HepG2 (cell line): Measurements from ENCODE around the gene SGPP2. TPM values are rescaled to one million over a fixed set of nuclear protein-coding genes. Genes with fewer than 3 reads are reported as not detected.

Experiments
- ATAC-seq: fragments of 200-7000 bp; cut with Tn5 transposase; 3 replicates; pipeline ENCODE4 v1.9.1; 2020; ENCODE audit warnings: mild to moderate bottlenecking, moderate library complexity
- BruUV-seq: library from RNA; stranded (reverse); fragments of 400-500 nt; replicated peaks from 2 replicates; lab custom pipeline; 2021; lab: Mats Ljungman, UMichigan
- CTCF ChIA-PET: fragments of 300-600 bp; formaldehyde crosslinking; extraction: SDS; loops from one replicate; lab custom pipeline; 2021; ENCODE audit warnings: low total read pairs, inconsistent platforms, low intra/inter-chr PET ratio; lab: Yijun Ruan, JAX
- POLR2A ChIA-PET: fragments of 350-600 bp; sonication (Branson Sonifier 250); formaldehyde crosslinking; loops from one replicate; lab custom pipeline; 2020; ENCODE audit warnings: antibody characterized with exemption, inconsistent platforms; lab: Yijun Ruan, JAX
- DNase-seq: peaks from one replicate; pipeline ENCODE4 v3.0.0-alpha.2; 2015; ENCODE audit warnings: low spot score
- FAIRE-seq: peaks from 3 replicates; lab custom pipeline; 2011; peaks lifted over from hg19 to GRCh38; lab: Jason Lieb, UNC
- H2AFZ ChIP-seq: one replicate; pipeline ENCODE4 v1.6.1; 2011; ENCODE audit warnings: low read length, inconsistent platforms
- H3K27ac ChIP-seq: fragments of 300-600 bp; 3 replicates; pipeline ENCODE4 v1.8.0; 2011; ENCODE audit warnings: mixed run types, mild to moderate bottlenecking, mixed read lengths, low read length, inconsistent platforms; ENCODE audit not compliant: insufficient read depth; ENCODE audit errors: extremely low read length
- H3K27me3 ChIP-seq, 2 experiments: fragments of 200-600 bp in 1 of 2; 2 replicates in 1 of 2; 3 replicates in 1 of 2; pipeline versions ENCODE4 v1.6.0 to v1.8.0; 2011; ENCODE audit warnings: low read length in 2 of 2, mild to moderate bottlenecking in 2 of 2, moderate library complexity in 2 of 2, inconsistent platforms in 1 of 2; ENCODE audit not compliant: insufficient read depth in 2 of 2, control insufficient read depth in 1 of 2
- H3K36me3 ChIP-seq, 2 experiments: fragments of 200-600 bp in 1 of 2; replicated peaks in 1 of 2; 2 replicates in 1 of 2; 3 replicates in 1 of 2; pipeline versions ENCODE4 v1.5.1 to v1.8.0; 2011; ENCODE audit warnings: low read length in 2 of 2, inconsistent platforms in 1 of 2; ENCODE audit not compliant: insufficient read depth in 2 of 2, control insufficient read depth in 1 of 2
- H3K4me1 ChIP-seq: 2 replicates; pipeline ENCODE4 v1.5.1; 2012; ENCODE audit warnings: low read length, inconsistent platforms; ENCODE audit not compliant: insufficient read depth
- H3K4me2 ChIP-seq: 2 replicates; pipeline ENCODE4 v1.6.0; 2011; ENCODE audit warnings: low read depth, low read length, inconsistent platforms
- H3K4me3 ChIP-seq, 3 experiments: fragments of 200-600 bp in 1 of 3; sonication (generic), shearing (Covaris generic) in 1 of 3; replicated peaks in 1 of 3; 2 replicates each; pipeline ENCODE4 v1.5.1; 2011 to 2016; ENCODE audit warnings: low read length in 3 of 3, inconsistent platforms in 2 of 3, low read depth in 2 of 3, mild to moderate bottlenecking in 2 of 3, control low read depth in 1 of 3, mixed read lengths in 1 of 3; ENCODE audit not compliant: insufficient read depth in 1 of 3
- H3K79me2 ChIP-seq: one replicate; pipeline ENCODE4 v1.6.1; 2011; ENCODE audit warnings: low read length, inconsistent platforms; ENCODE audit not compliant: insufficient read depth
- H3K9ac ChIP-seq: 2 replicates; pipeline ENCODE4 v1.6.0; 2011; ENCODE audit warnings: mild to moderate bottlenecking, low read depth, low read length, inconsistent platforms; ENCODE audit not compliant: insufficient read depth
- H3K9me3 ChIP-seq: 2 replicates; pipeline ENCODE4 v1.5.1; 2012; ENCODE audit warnings: mild to moderate bottlenecking, low read length
- H4K20me1 ChIP-seq: 2 replicates; pipeline ENCODE4 v1.6.0; 2011; ENCODE audit warnings: inconsistent platforms, mild to moderate bottlenecking, low read length, moderate library complexity; ENCODE audit not compliant: insufficient read depth
- MED8 ChIP-seq: sonication (generic); formaldehyde crosslinking; IDR thresholded peaks from 2 replicates; pipeline ENCODE4 v1.8.1; 2023; ENCODE audit warnings: mild to moderate bottlenecking, missing genetic modification reagents; ENCODE audit not compliant: insufficient replicate concordance
- PLRG1 ChIP-seq: fragments of 450-650 bp; conservative IDR thresholded peaks from 2 replicates; pipeline ENCODE4 v1.6.1; 2016
- SIN3A ChIP-seq: IDR thresholded peaks from 2 replicates; pipeline ENCODE4 v1.6.1; 2011; ENCODE audit warnings: low read depth, mild to moderate bottlenecking, control low read depth, low read length, borderline replicate concordance
- SKIL ChIP-seq: sonication (generic); formaldehyde crosslinking; IDR thresholded peaks from 2 replicates; pipeline ENCODE4 v1.8.0; 2022; ENCODE audit warnings: missing genetic modification reagents, mild to moderate bottlenecking, moderate library complexity, borderline replicate concordance
- THYN1 ChIP-seq: sonication (generic); formaldehyde crosslinking; IDR thresholded peaks from 2 replicates; pipeline ENCODE4 v1.8.1; 2023; ENCODE audit warnings: low read depth, mild to moderate bottlenecking, moderate library complexity, missing genetic modification reagents, borderline replicate concordance
- TIGD3 ChIP-seq: sonication (generic); formaldehyde crosslinking; IDR thresholded peaks from 2 replicates; pipeline ENCODE4 v1.5.1; 2020; ENCODE audit warnings: mild to moderate bottlenecking, missing genetic modification reagents, borderline replicate concordance
- XRCC5 ChIP-seq: fragments of 200-400 bp; formaldehyde crosslinking; optimal IDR thresholded peaks from 2 replicates; pipeline ENCODE3; 2017; ENCODE audit warnings: mild to moderate bottlenecking, low read length
- WGBS: methylation state at CpG from one replicate; pipeline ENCODE4 v1.1.6; 2017; ENCODE audit warnings: low lambda C conversion rate; 5-methylcytosine and 5-hydroxymethylcytosine counted together
- in situ Hi-C: cut with HindIII; loops from 2 replicates; pipeline ENCODE4 v1.10.0; 2017; ENCODE audit warnings: low pct_unique_long_range_greater_than_20kb; ENCODE audit not compliant: extremely low pct_ligation_motif_present
- intact Hi-C: fragments of 100-400 bp; cut with micrococcal nuclease; formaldehyde crosslinking; loops from one replicate; pipeline ENCODE4 v1.10.0; 2022; ENCODE audit not compliant: unreplicated experiment
- polyA plus RNA-seq, 8 experiments: library from polyadenylated mRNA; depleted of rRNA in 3 of 8; stranded (reverse) in 7 of 8; unstranded in 1 of 8; fragments of >200 nt; fragmentation: Illumina TruSeq in 4 of 8; extraction: Trizol in 4 of 8; gene quantifications; 2 replicates each; pipeline versions ENCODE4 v1.2.1 to v1.2.3, GENCODE V29; 2011 to 2016; ENCODE audit warnings: low read depth in 4 of 8, missing spikeins in 1 of 8, mixed read lengths in 1 of 8; ENCODE audit not compliant: insufficient read depth in 1 of 8
- total RNA-seq, 5 experiments: library from RNA; depleted of rRNA; stranded (reverse); fragments of >200 nt; fragmentation: Illumina TruSeq; extraction: Trizol; gene quantifications; 2 replicates each; pipeline ENCODE4 v1.2.3, GENCODE V29; 2016; ENCODE audit warnings: low read depth in 1 of 5
- TF ChIP-seq, protein P1 (sequence below): sonication (generic); formaldehyde crosslinking; IDR thresholded peaks from 2 replicates; pipeline ENCODE4 v1.4.0; 2020; ENCODE audit warnings: missing genetic modification reagents
- TF ChIP-seq, protein P2 (sequence below): sonication (generic); formaldehyde crosslinking; IDR thresholded peaks from 2 replicates; pipeline ENCODE4 v1.5.1; 2020; ENCODE audit warnings: mild to moderate bottlenecking, missing genetic modification reagents, moderate library complexity
- TF ChIP-seq, protein P3 (sequence below): sonication (generic); formaldehyde crosslinking; conservative IDR thresholded peaks from 2 replicates; pipeline ENCODE4 v1.4.0; 2020; ENCODE audit warnings: missing genetic modification reagents

Gene SGPP2
- total and polyA plus RNA-seq, 2 of the 13 experiments (the other 11 are each of a cell fraction or from before 2014, with no cell fraction given): not detected

DNA sequence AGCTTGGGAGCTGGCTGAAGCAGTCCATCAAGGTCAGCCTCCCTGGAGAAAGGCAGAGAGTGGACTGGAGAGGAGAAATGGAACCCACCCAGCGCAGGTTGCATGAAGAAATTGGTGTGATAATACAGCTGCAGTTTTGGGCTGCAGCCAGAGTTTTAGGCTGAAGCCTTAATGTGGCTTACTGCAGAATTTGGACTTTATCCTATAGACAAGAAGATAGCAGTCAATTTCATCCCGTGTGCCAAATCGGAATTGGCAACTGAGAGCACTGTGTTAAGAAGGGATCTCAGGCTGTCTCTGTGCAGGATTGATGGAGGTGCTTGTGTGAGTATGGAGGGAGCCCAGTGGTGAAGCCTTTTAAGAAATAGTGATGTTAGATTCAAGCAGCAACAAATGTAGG is 7.5 kb downstream of the SGPP2 start:
- FAIRE-seq: no peak
- CTCF ChIA-PET: no interaction called here
- Histone ChIP-seq H3K9me3 (no peaks in the 10 kb centered on the region), H3K27me3 (no peaks in the 10 kb centered on the region; a peak in 2 of 5 replicates), H3K27ac (no peak overlapping the region), H3K4me3 (no peak overlapping the region), H2AFZ (no peak overlapping the region), H3K4me2 (no peak overlapping the region), H3K36me3 (no peaks in the 10 kb centered on the region)
- in situ Hi-C loops: no loop called here
- no peak for ATAC-seq
- BruUV-seq: no TSS peak
- intact Hi-C loops: loop anchor here (10.0 kb wide), 1 partner anchor 117 kb away; no protein-coding TSS in a partner anchor
- POLR2A ChIA-PET: no interaction called here
- no peak for TF ChIP-seq TIGD3 (CRISPR knock-in tag)
- no peak for TF ChIP-seq THYN1
- TF ChIP-seq, protein P1, sequence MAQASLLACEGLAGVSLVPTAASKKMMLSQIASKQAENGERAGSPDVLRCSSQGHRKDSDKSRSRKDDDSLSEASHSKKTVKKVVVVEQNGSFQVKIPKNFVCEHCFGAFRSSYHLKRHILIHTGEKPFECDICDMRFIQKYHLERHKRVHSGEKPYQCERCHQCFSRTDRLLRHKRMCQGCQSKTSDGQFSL (CRISPR knock-in tag): no peak
- TF ChIP-seq SIN3A: no peak
- no peak for TF ChIP-seq SKIL (CRISPR knock-in tag)
- no peak for TF ChIP-seq MED8 (CRISPR knock-in tag)
- TF ChIP-seq, protein P2, sequence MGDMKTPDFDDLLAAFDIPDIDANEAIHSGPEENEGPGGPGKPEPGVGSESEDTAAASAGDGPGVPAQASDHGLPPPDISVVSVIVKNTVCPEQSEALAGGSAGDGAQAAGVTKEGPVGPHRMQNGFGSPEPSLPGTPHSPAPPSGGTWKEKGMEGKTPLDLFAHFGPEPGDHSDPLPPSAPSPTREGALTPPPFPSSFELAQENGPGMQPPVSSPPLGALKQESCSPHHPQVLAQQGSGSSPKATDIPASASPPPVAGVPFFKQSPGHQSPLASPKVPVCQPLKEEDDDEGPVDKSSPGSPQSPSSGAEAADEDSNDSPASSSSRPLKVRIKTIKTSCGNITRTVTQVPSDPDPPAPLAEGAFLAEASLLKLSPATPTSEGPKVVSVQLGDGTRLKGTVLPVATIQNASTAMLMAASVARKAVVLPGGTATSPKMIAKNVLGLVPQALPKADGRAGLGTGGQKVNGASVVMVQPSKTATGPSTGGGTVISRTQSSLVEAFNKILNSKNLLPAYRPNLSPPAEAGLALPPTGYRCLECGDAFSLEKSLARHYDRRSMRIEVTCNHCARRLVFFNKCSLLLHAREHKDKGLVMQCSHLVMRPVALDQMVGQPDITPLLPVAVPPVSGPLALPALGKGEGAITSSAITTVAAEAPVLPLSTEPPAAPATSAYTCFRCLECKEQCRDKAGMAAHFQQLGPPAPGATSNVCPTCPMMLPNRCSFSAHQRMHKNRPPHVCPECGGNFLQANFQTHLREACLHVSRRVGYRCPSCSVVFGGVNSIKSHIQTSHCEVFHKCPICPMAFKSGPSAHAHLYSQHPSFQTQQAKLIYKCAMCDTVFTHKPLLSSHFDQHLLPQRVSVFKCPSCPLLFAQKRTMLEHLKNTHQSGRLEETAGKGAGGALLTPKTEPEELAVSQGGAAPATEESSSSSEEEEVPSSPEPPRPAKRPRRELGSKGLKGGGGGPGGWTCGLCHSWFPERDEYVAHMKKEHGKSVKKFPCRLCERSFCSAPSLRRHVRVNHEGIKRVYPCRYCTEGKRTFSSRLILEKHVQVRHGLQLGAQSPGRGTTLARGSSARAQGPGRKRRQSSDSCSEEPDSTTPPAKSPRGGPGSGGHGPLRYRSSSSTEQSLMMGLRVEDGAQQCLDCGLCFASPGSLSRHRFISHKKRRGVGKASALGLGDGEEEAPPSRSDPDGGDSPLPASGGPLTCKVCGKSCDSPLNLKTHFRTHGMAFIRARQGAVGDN (CRISPR knock-in tag): no peak
- TF ChIP-seq PLRG1: no peak
- TF ChIP-seq, protein P3, sequence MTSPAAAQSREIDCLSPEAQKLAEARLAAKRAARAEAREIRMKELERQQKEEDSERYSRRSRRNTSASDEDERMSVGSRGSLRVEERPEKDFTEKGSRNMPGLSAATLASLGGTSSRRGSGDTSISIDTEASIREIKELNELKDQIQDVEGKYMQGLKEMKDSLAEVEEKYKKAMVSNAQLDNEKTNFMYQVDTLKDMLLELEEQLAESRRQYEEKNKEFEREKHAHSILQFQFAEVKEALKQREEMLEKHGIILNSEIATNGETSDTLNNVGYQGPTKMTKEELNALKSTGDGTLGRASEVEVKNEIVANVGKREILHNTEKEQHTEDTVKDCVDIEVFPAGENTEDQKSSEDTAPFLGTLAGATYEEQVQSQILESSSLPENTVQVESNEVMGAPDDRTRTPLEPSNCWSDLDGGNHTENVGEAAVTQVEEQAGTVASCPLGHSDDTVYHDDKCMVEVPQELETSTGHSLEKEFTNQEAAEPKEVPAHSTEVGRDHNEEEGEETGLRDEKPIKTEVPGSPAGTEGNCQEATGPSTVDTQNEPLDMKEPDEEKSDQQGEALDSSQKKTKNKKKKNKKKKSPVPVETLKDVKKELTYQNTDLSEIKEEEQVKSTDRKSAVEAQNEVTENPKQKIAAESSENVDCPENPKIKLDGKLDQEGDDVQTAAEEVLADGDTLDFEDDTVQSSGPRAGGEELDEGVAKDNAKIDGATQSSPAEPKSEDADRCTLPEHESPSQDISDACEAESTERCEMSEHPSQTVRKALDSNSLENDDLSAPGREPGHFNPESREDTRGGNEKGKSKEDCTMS (CRISPR knock-in tag): no peak
- no peak for TF ChIP-seq XRCC5
- TF ChIP-seq, all 625 proteins: peak for 0
- DNase-seq: no peak
- no peaks in the 10 kb centered on the region for H3K4me1 ChIP-seq
- H3K79me2 ChIP-seq: no peaks in the 10 kb centered on the region
- no peak overlapping the region for H3K9ac ChIP-seq
- H4K20me1 ChIP-seq: no peaks in the 10 kb centered on the region
- 3% methylated on average over 3 of the region's 3 CpGs for WGBS
